Measurements from ENCODE around the gene GFY. TPM values are rescaled to one million over a fixed set of nuclear protein-coding genes. Genes with fewer than 3 reads are reported as not detected.

GFY gene
- total RNA-seq, 3 donors from 2014 or later: not detected

- DNase-seq (ENCODE audit: low spot score in 2 of 2): peak; percentile 74 to 79
- TF ChIP-seq POLR2AphosphoS5 (IDR thresholded peaks at IDR 0.05) (peak; percentile 62 to 76 (median 70)), CTCF (IDR thresholded peaks at IDR 0.05) (peak; percentile 97 to 99 (median 98)), POLR2A (IDR thresholded peaks at IDR 0.05) (no peak)
- H3K27me3 ChIP-seq: no peaks in the 10 kb centered on the region
- peak within 1 kb of the TSS; percentile 79 to 83 for H3K27ac ChIP-seq
- no peaks in the 10 kb centered on the region for H3K36me3 ChIP-seq
- intact Hi-C loops (cut with DNase I; ENCODE audit: low total_unique reads): no loop called here
- no peaks in the 10 kb centered on the region for H3K9me3 ChIP-seq
- no peaks in the 10 kb centered on the region for H3K4me1 ChIP-seq
- H3K4me3 ChIP-seq: peak within 1 kb of the TSS; percentile 77 to 84 (median 82)
Measured at GRCh38 chr19:49473868-49474541, 48.8 kb downstream of the GFY start, which contains the start of gene FLT3LG. FLT3LG (plus strand) TSS chr19:49474215; CDS start chr19:49474640, 425 bp downstream.

GRCh38 chr19:49474542-49474924 lies 49.3 kb downstream of the GFY start:
- Histone ChIP-seq H3K4me3 (peak overlapping the region; percentile 77 to 84 (median 82)), H3K27me3 (no peaks in the 10 kb centered on the region), H3K36me3 (no peaks in the 10 kb centered on the region), H3K9me3 (no peaks in the 10 kb centered on the region), H3K27ac (peak overlapping the region; percentile 79 to 83), H3K4me1 (no peaks in the 10 kb centered on the region)
- intact Hi-C loops (cut with DNase I; ENCODE audit: low total_unique reads): no loop called here
- no peak for DNase-seq (ENCODE audit: low spot score in 2 of 2)
- TF ChIP-seq POLR2AphosphoS5 (IDR thresholded peaks at IDR 0.05) (no peak), POLR2A (IDR thresholded peaks at IDR 0.05) (no peak), CTCF (IDR thresholded peaks at IDR 0.05) (no peak)

GRCh38 chr19:49475191-49475917 lies 50.2 kb downstream of the GFY start:
- Histone ChIP-seq H3K4me3 (peak overlapping the region in 2 of 3 donors; percentile 82 to 84), H3K27me3 (no peaks in the 10 kb centered on the region), H3K27ac (peak overlapping the region; percentile 79 to 83), H3K4me1 (no peaks in the 10 kb centered on the region), H3K9me3 (no peaks in the 10 kb centered on the region), H3K36me3 (no peaks in the 10 kb centered on the region)
- intact Hi-C loops (cut with DNase I; ENCODE audit: low total_unique reads): no loop called here
- no peak for TF ChIP-seq POLR2A (IDR thresholded peaks at IDR 0.05)
- TF ChIP-seq CTCF (IDR thresholded peaks at IDR 0.05): no peak
- TF ChIP-seq POLR2AphosphoS5 (IDR thresholded peaks at IDR 0.05): no peak
- no peak for DNase-seq (ENCODE audit: low spot score in 2 of 2)

GRCh38 chr19:49475995-49476880 lies 51.0 kb downstream of the GFY start:
- Histone ChIP-seq H3K9me3 (no peaks in the 10 kb centered on the region), H3K36me3 (no peaks in the 10 kb centered on the region), H3K27ac (peak overlapping the region; percentile 79 to 83), H3K4me3 (no peak overlapping the region), H3K4me1 (no peaks in the 10 kb centered on the region), H3K27me3 (no peaks in the 10 kb centered on the region)
- no peak for DNase-seq (ENCODE audit: low spot score in 2 of 2)
- no peak for TF ChIP-seq POLR2A (IDR thresholded peaks at IDR 0.05)
- no peak for TF ChIP-seq POLR2AphosphoS5 (IDR thresholded peaks at IDR 0.05)
- TF ChIP-seq CTCF (IDR thresholded peaks at IDR 0.05): no peak
- intact Hi-C loops (cut with DNase I; ENCODE audit: low total_unique reads): no loop called here

Other genes starting within 250 kb of the GFY start
- 1 to 10 TPM; 1.2 to 2.7 (median 2.0) TPM for gene SLC6A16, start 100.2 kb upstream of the GFY start, total RNA-seq
- gene CD37, start 90.0 kb upstream of the GFY start, total RNA-seq: 10 to 100 TPM in 2 of 3 donors, 1 to 10 TPM in 1; 2.9 to 19.7 (median 15.4) TPM
- gene TEAD2, start 63.0 kb upstream of the GFY start, total RNA-seq: 10 to 100 TPM; 24.9 to 30.0 (median 25.1) TPM
- gene DKKL1, start 61.5 kb upstream of the GFY start, total RNA-seq: 1 to 10 TPM in 1 of 3 donors, under 1 TPM in 1, not detected in 1; 0.64 to 1.8 TPM
- 1 to 10 TPM in 1 of 3 donors, not detected in 2; 1.9 TPM for gene KASH5, start 37.1 kb upstream of the GFY start, total RNA-seq
- not detected for gene PTH2, start 1.9 kb upstream of the GFY start, total RNA-seq
- 1 to 10 TPM in 1 of 3 donors, under 1 TPM in 2; 0.44 to 4.3 (median 0.98) TPM for gene SLC17A7, start 16.1 kb downstream of the GFY start, total RNA-seq
- 100 to 1,000 TPM in 2 of 3 donors, 10 to 100 TPM in 1; 94.4 to 121 (median 106) TPM for gene PIH1D1, start 26.4 kb downstream of the GFY start, total RNA-seq
- gene ALDH16A1, start 27.8 kb downstream of the GFY start, total RNA-seq: 10 to 100 TPM; 20.6 to 34.4 (median 32.2) TPM
- gene FLT3LG, start 48.8 kb downstream of the GFY start, total RNA-seq: 1 to 10 TPM; 4.3 to 7.0 (median 4.6) TPM
- gene RPL13A, start 62.2 kb downstream of the GFY start, total RNA-seq: 1,000 to 10,000 TPM; 3,591 to 5,468 (median 4,346) TPM
- 1,000 to 10,000 TPM; 5,709 to 7,550 (median 5,876) TPM for gene RPS11, start 71.0 kb downstream of the GFY start, total RNA-seq
- gene FCGRT, start 87.3 kb downstream of the GFY start, total RNA-seq: 100 to 1,000 TPM; 164 to 389 (median 199) TPM
- gene RCN3, start 102.6 kb downstream of the GFY start, total RNA-seq: 10 to 100 TPM; 17.3 to 40.2 (median 34.7) TPM
- gene NOSIP, start 155.2 kb downstream of the GFY start, total RNA-seq: 10 to 100 TPM; 54.7 to 60.0 (median 57.4) TPM
- gene PRRG2, start 155.9 kb downstream of the GFY start, total RNA-seq: 10 to 100 TPM in 2 of 3 donors, under 1 TPM in 1; 0.32 to 16.1 (median 10.2) TPM
- 1 to 10 TPM; 6.2 to 8.8 (median 6.3) TPM for gene PRR12, start 165.8 kb downstream of the GFY start, total RNA-seq
- gene RRAS, start 214.8 kb downstream of the GFY start, total RNA-seq: 100 to 1,000 TPM in 1 of 3 donors, 10 to 100 TPM in 2; 34.8 to 114 (median 41.0) TPM
- gene SCAF1, start 216.8 kb downstream of the GFY start, total RNA-seq: 10 to 100 TPM in 2 of 3 donors, 1 to 10 TPM in 1; 9.8 to 15.4 (median 10.6) TPM
- 100 to 1,000 TPM in 1 of 3 donors, 10 to 100 TPM in 2; 39.7 to 100 (median 52.4) TPM for gene IRF3, start 240.5 kb downstream of the GFY start, total RNA-seq
- gene BCL2L12, start 240.5 kb downstream of the GFY start, total RNA-seq: 10 to 100 TPM in 1 of 3 donors, 1 to 10 TPM in 2; 5.1 to 11.7 (median 8.5) TPM

All from breast epithelium (tissue), 4 donors.